Colonic mucosa (tissue), 4 donors: ENCODE measurements around the gene DCLK1. TPM values are rescaled to one million over a fixed set of nuclear protein-coding genes. Genes with fewer than 3 reads are reported as not detected.
"Not testable (repeated sequence)": the region's sequence is repeated elsewhere in the genome, so short reads cannot be mapped to it uniquely, and the experiment has no call there.

Experiments
- DNase-seq: peaks from one replicate; pipeline ENCODE4 v3.0.0-alpha.2; 2020
- H3K27ac ChIP-seq: fragments of 200-600 bp; one replicate; pipeline ENCODE4 v1.8.0; 2021
- H3K27me3 ChIP-seq: fragments of 200-600 bp; one replicate; pipeline ENCODE4 v1.8.0; 2021
- H3K36me3 ChIP-seq: fragments of 200-600 bp; one replicate; pipeline ENCODE4 v1.8.0; 2021
- H3K4me1 ChIP-seq: fragments of 200-600 bp; one replicate; pipeline ENCODE4 v1.8.0; 2021; ENCODE audit warnings: mild to moderate bottlenecking
- H3K4me3 ChIP-seq: fragments of 200-600 bp; one replicate; pipeline ENCODE4 v1.8.0; 2021
- H3K9ac ChIP-seq, 2 donors: one replicate each; pipeline ENCODE4 v1.7.0; 2013; ENCODE audit warnings: control low read depth in 2 of 2, low read depth in 2 of 2, low read length in 2 of 2
- H3K9me3 ChIP-seq: fragments of 200-600 bp; one replicate; pipeline ENCODE4 v1.8.0; 2021
- CTCF ChIP-seq: fragments of 200-600 bp; IDR thresholded peaks from one replicate; pipeline ENCODE4 v1.8.0; 2022; ENCODE audit warnings: antibody characterized with exemption, mild to moderate bottlenecking
- intact Hi-C: fragments of 100-400 bp; cut with DNase I; formaldehyde crosslinking; loops from one replicate; pipeline ENCODE4 v1.14.1; 2022
- total RNA-seq, 2 donors: library from RNA; stranded (reverse); fragmentation: NEBNext Ultra II Directional in 1 of 2; extraction: Animal tissue kit (Norgen Biotek cat#: 25700) in 1 of 2; gene quantifications; one replicate each; pipeline ENCODE4 v1.2.1, GENCODE V29; 2021
- donor health status: healthy.
- donor health status: DM: no; HTN: no; CAD: no.
- donor health status: DM: no; HTN: no; CAD: no.

Gene DCLK1
- total RNA-seq, 2 donors from 2014 or later = 1.5 to 5.0 TPM

GRCh38 chr13:35983206-35983605 is 148.0 kb downstream of the DCLK1 start:
- Histone ChIP-seq H3K4me3 (no peak overlapping the region), H3K27me3 (no peaks in the 10 kb centered on the region), H3K27ac (no peak overlapping the region), H3K4me1 (no peaks in the 10 kb centered on the region), H3K36me3 (no peaks in the 10 kb centered on the region), H3K9me3 (no peaks in the 10 kb centered on the region), H3K9ac (no peak overlapping the region)
- intact Hi-C loops = loop anchor here (5.0 to 10.0 kb wide), 2 partner anchors 294 to 752 kb away; no protein-coding TSS in a partner anchor
- DNase-seq = no peak
- no peak for TF ChIP-seq CTCF

- TF ChIP-seq CTCF = no peak
- H3K9me3 ChIP-seq = no peaks in the 10 kb centered on the region
- H3K36me3 ChIP-seq = no peaks in the 10 kb centered on the region
- intact Hi-C loops = no loop called here
- peak overlapping the region; percentile 40 for H3K27ac ChIP-seq
- H3K4me1 ChIP-seq = no peaks in the 10 kb centered on the region
- peak; percentile 50 for DNase-seq
- H3K27me3 ChIP-seq = no peaks in the 10 kb centered on the region
- no peak overlapping the region for H3K9ac ChIP-seq
- H3K4me3 ChIP-seq = no peak overlapping the region
Measured at GRCh38 chr13:35979361-35979951, 151.7 kb downstream of the DCLK1 start.

GRCh38 chr13:35978607-35979316 is 152.4 kb downstream of the DCLK1 start:
- no peaks in the 10 kb centered on the region for H3K4me1 ChIP-seq
- no peak overlapping the region for H3K9ac ChIP-seq
- no peak overlapping the region for H3K4me3 ChIP-seq
- H3K27ac ChIP-seq = peak overlapping the region; percentile 40
- DNase-seq = peak; percentile 37
- no peaks in the 10 kb centered on the region for H3K9me3 ChIP-seq
- TF ChIP-seq CTCF = peak; percentile 61
- intact Hi-C loops = no loop called here
- H3K27me3 ChIP-seq = no peaks in the 10 kb centered on the region
- H3K36me3 ChIP-seq = no peaks in the 10 kb centered on the region

- no peak overlapping the region for H3K4me3 ChIP-seq
- no peak overlapping the region for H3K9ac ChIP-seq
- no peaks in the 10 kb centered on the region for H3K36me3 ChIP-seq
- TF ChIP-seq CTCF = no peak
- no peaks in the 10 kb centered on the region for H3K27me3 ChIP-seq
- intact Hi-C loops = no loop called here
- no peak for DNase-seq
- H3K4me1 ChIP-seq = no peaks in the 10 kb centered on the region
- H3K9me3 ChIP-seq = no peaks in the 10 kb centered on the region
- no peak overlapping the region for H3K27ac ChIP-seq
Measured at GRCh38 chr13:35977060-35977459, 154.1 kb downstream of the DCLK1 start.

GRCh38 chr13:35976126-35976525 is 155.1 kb downstream of the DCLK1 start:
- intact Hi-C loops = no loop called here
- Histone ChIP-seq H3K36me3 (no peaks in the 10 kb centered on the region), H3K9ac (no peak overlapping the region), H3K27me3 (no peaks in the 10 kb centered on the region), H3K4me3 (no peak overlapping the region), H3K4me1 (no peaks in the 10 kb centered on the region), H3K27ac (no peak overlapping the region), H3K9me3 (no peaks in the 10 kb centered on the region)
- no peak for DNase-seq
- no peak for TF ChIP-seq CTCF

- H3K4me1 ChIP-seq, H3K9me3 ChIP-seq, H3K4me3 ChIP-seq, DNase-seq, H3K36me3 ChIP-seq, H3K9ac ChIP-seq, H3K27ac ChIP-seq, H3K27me3 ChIP-seq, intact Hi-C loops: not testable (repeated sequence)
Measured at GRCh38 chr13:35966951-35967350, 164.2 kb downstream of the DCLK1 start.
